Left ventricle myocardium superior (tissue), 1 donor: Measurements from ENCODE around the gene GCLC. TPM values are rescaled to one million over a fixed set of nuclear protein-coding genes. Genes with fewer than 3 reads are reported as not detected.
"Not testable (repeated sequence)": the region's sequence is repeated elsewhere in the genome, so short reads cannot be mapped to it uniquely, and the experiment has no call there.

Experiments used
- ATAC-seq: fragments of 200-7000 bp; cut with Tn5 transposase; one replicate; pipeline ENCODE4 v1.9.1; 2020; ENCODE audit warnings: mild to moderate bottlenecking, moderate library complexity
- DNase-seq: peaks from one replicate; pipeline ENCODE4 v3.0.0-alpha.2; 2020
- intact Hi-C: fragments of 100-400 bp; cut with micrococcal nuclease; formaldehyde crosslinking; loops from one replicate; pipeline ENCODE4 v1.11.0; 2022
- total RNA-seq: library from RNA; stranded (reverse); fragmentation: NEBNext Ultra II Directional; extraction: Animal tissue kit (Norgen Biotek cat#: 25700); gene quantifications from one replicate; pipeline ENCODE4 v1.2.1, GENCODE V29; 2021
- donor health status: DM: no; HTN: yes; CAD: no; lungs with severe emphysema.

The GCLC gene
- total RNA-seq, 1 donor from 2014 or later = 31.9 TPM

- intact Hi-C loops = no loop called here
- DNase-seq = no peak
- no peak for ATAC-seq
Observed at GRCh38 chr6:53566755-53567154, 21.9 kb upstream of the GCLC start.

GRCh38 chr6:53565886-53566285, 21.0 kb upstream of the GCLC start:
- DNase-seq = no peak
- intact Hi-C loops = no loop called here
- ATAC-seq = no peak

GRCh38 chr6:53564401-53565065, 19.6 kb upstream of the GCLC start:
- DNase-seq = no peak
- intact Hi-C loops = no loop called here
- no peak for ATAC-seq

- no peak for ATAC-seq
- DNase-seq = no peak
- intact Hi-C loops = no loop called here
Observed at GRCh38 chr6:53556986-53557715, 12.2 kb upstream of the GCLC start.

- ATAC-seq, intact Hi-C loops, DNase-seq: not testable (repeated sequence)
Observed at GRCh38 chr6:53553600-53553999, 8.7 kb upstream of the GCLC start.

GRCh38 chr6:53551681-53552080, 6.8 kb upstream of the GCLC start:
- intact Hi-C loops, DNase-seq, ATAC-seq: not testable (repeated sequence)

GRCh38 chr6:53547811-53548496, 3.1 kb upstream of the GCLC start:
- intact Hi-C loops = no loop called here
- DNase-seq = peak; percentile 99
- ATAC-seq = peak; percentile 93

GRCh38 chr6:53547166-53547810, 2.4 kb upstream of the GCLC start:
- intact Hi-C loops = no loop called here
- DNase-seq (no peak), ATAC-seq (peak; percentile 13)

- no peak for DNase-seq
- ATAC-seq = no peak
- intact Hi-C loops = no loop called here
Observed at GRCh38 chr6:53546281-53546680, 1.4 kb upstream of the GCLC start.

- ATAC-seq (no peak), DNase-seq (no peak)
- intact Hi-C loops = loop anchor here (5.0 kb wide), 1 partner anchor 113 kb away; no protein-coding TSS in a partner anchor
Observed at GRCh38 chr6:53544217-53544469, 758 bp downstream of the GCLC start.

GRCh38 chr6:53543359-53544216, 1.3 kb downstream of the GCLC start:
- DNase-seq (no peak), ATAC-seq (no peak)
- intact Hi-C loops = loop anchor here (5.0 kb wide), 1 partner anchor 114 kb away; no protein-coding TSS in a partner anchor

- DNase-seq = no peak
- no peak for ATAC-seq
- intact Hi-C loops = loop anchor here (5.0 kb wide), 1 partner anchor 115 kb away; no protein-coding TSS in a partner anchor
Observed at GRCh38 chr6:53541900-53542299, 3.0 kb downstream of the GCLC start.

- intact Hi-C loops = loop anchor here (5.0 kb wide), 1 partner anchor 117 kb away; no protein-coding TSS in a partner anchor
- DNase-seq = no peak
Observed at GRCh38 chr6:53540129-53540692, 4.7 kb downstream of the GCLC start.

GRCh38 chr6:53539561-53539960, 5.3 kb downstream of the GCLC start:
- ATAC-seq (no peak), DNase-seq (no peak)
- intact Hi-C loops = no loop called here

More at GRCh38 chr6:53540129-53540692, 4.7 kb downstream of the GCLC start:
- ATAC-seq = no peak

- ATAC-seq = no peak
- no peak for DNase-seq
Observed at GRCh38 chr6:53536561-53536960, 8.3 kb downstream of the GCLC start.

GRCh38 chr6:53532942-53533341, 12.0 kb downstream of the GCLC start:
- ATAC-seq = no peak
- no peak for DNase-seq
- intact Hi-C loops = no loop called here

More at GRCh38 chr6:53536561-53536960, 8.3 kb downstream of the GCLC start:
- intact Hi-C loops = no loop called here

- ATAC-seq (peak; percentile 24), DNase-seq (no peak)
- intact Hi-C loops = no loop called here
Observed at GRCh38 chr6:53532061-53532797, 12.7 kb downstream of the GCLC start.
